NCI-H69 (cell line): Measurements from ENCODE around the gene BLACAT1.
A peak's percentile ranks its signal among the peaks of the same experiment; 100 is the strongest.
"Not testable (repeated sequence)": the region's sequence is repeated elsewhere in the genome, so short reads cannot be mapped to it uniquely, and the experiment has no call there.

Experiments used
- DNase-seq: peaks from one replicate; lab custom pipeline; 2025; lab: John Stamatoyannopoulos, UW

Gene BLACAT1

GRCh38 chr1:205484985-205485967 lies 29.4 kb upstream of the BLACAT1 start:
- DNase-seq, result peak; percentile 96

- DNase-seq, result no peak
Measured at GRCh38 chr1:205483372-205483771, 27.5 kb upstream of the BLACAT1 start.

- not testable (repeated sequence) for DNase-seq
Measured at GRCh38 chr1:205482587-205482986, 26.7 kb upstream of the BLACAT1 start.

- DNase-seq, result peak; percentile 83
Measured at GRCh38 chr1:205481629-205482151, 25.8 kb upstream of the BLACAT1 start.

- DNase-seq, result no peak
Measured at GRCh38 chr1:205481218-205481617, 25.4 kb upstream of the BLACAT1 start.

GRCh38 chr1:205480349-205480985 lies 24.6 kb upstream of the BLACAT1 start:
- no peak for DNase-seq

GRCh38 chr1:205478985-205479384 lies 23.1 kb upstream of the BLACAT1 start:
- not testable (repeated sequence) for DNase-seq

GRCh38 chr1:205477759-205478247 lies 22.0 kb upstream of the BLACAT1 start:
- DNase-seq, result peak; percentile 97

- peak; percentile 76 for DNase-seq
Measured at GRCh38 chr1:205477121-205477758, 21.4 kb upstream of the BLACAT1 start.

GRCh38 chr1:205476648-205477047 lies 20.8 kb upstream of the BLACAT1 start:
- no peak for DNase-seq

- no peak for DNase-seq
Measured at GRCh38 chr1:205475855-205476254, 20.0 kb upstream of the BLACAT1 start.

GRCh38 chr1:205474571-205474970 lies 18.7 kb upstream of the BLACAT1 start:
- DNase-seq, result no peak

GRCh38 chr1:205473966-205474365 lies 18.1 kb upstream of the BLACAT1 start:
- DNase-seq, result no peak

GRCh38 chr1:205473475-205473874 lies 17.6 kb upstream of the BLACAT1 start:
- DNase-seq, result no peak

- DNase-seq, result peak; percentile 81
Measured at GRCh38 chr1:205472737-205473441, 17.0 kb upstream of the BLACAT1 start.

GRCh38 chr1:205470131-205470530 lies 14.3 kb upstream of the BLACAT1 start:
- DNase-seq, result no peak

- DNase-seq, result no peak
Measured at GRCh38 chr1:205466595-205467220, 10.9 kb upstream of the BLACAT1 start.

- no peak for DNase-seq
Measured at GRCh38 chr1:205465392-205465791, 9.5 kb upstream of the BLACAT1 start.

GRCh38 chr1:205458777-205459566 lies 3.1 kb upstream of the BLACAT1 start:
- DNase-seq, result no peak
